Activated CD4-positive, alpha-beta T cell treated with anti-CD3 and anti-CD28 coated beads for 36 hours (primary cell): ENCODE results near the gene PRDM4. TPM values are rescaled to one million over a fixed set of nuclear protein-coding genes. Genes with fewer than 3 reads are reported as not detected.

Experiments used
- ATAC-seq: fragments of 200-7000 bp; cut with Tn5 transposase; one replicate; pipeline ENCODE4 v1.10.0; 2021; ENCODE audit warnings: mild to moderate bottlenecking, moderate library complexity
- CTCF ChIA-PET: fragments of 350-600 bp; sonication (Branson Sonifier 250); formaldehyde crosslinking; loops from one replicate; lab custom pipeline; 2021; ENCODE audit warnings: antibody characterized with exemption; lab: Charles Lee
- POLR2A ChIA-PET: fragments of 350-600 bp; sonication (Branson Sonifier 250); formaldehyde crosslinking; loops from one replicate; lab custom pipeline; 2021; ENCODE audit warnings: antibody characterized with exemption, inconsistent platforms; lab: Charles Lee
- DNase-seq: peaks from one replicate; pipeline ENCODE4 v3.0.0-alpha.2; 2020
- H3K27ac Mint-ChIP-seq: one replicate; pipeline ENCODE4 v1.8.0; 2021; ENCODE audit warnings: mixed read lengths
- H3K27me3 Mint-ChIP-seq: one replicate; pipeline ENCODE4 v1.8.0; 2021; ENCODE audit warnings: mixed read lengths
- H3K36me3 Mint-ChIP-seq: one replicate; pipeline ENCODE4 v1.8.0; 2021; ENCODE audit warnings: low read depth, mixed read lengths
- H3K4me1 Mint-ChIP-seq: one replicate; pipeline ENCODE4 v1.8.0; 2021; ENCODE audit warnings: mixed read lengths
- H3K4me3 Mint-ChIP-seq: one replicate; pipeline ENCODE4 v1.8.0; 2021; ENCODE audit warnings: mild to moderate bottlenecking, moderate library complexity, mixed read lengths
- H3K9me3 Mint-ChIP-seq: one replicate; pipeline ENCODE4 v1.8.0; 2021; ENCODE audit warnings: low read depth, mixed read lengths
- intact Hi-C, 2 experiments: fragments of 100-400 bp; cut with DNase I in 1 of 2; cut with micrococcal nuclease in 1 of 2; formaldehyde crosslinking; loops; one replicate each; pipeline versions ENCODE4 v1.14.2 to v1.15.1; 2022 to 2024; cut with DNase I, micrococcal nuclease
- total RNA-seq, 2 experiments: library from RNA; stranded (reverse); gene quantifications; one replicate each; pipeline ENCODE4 v1.2.3, GENCODE V29; 2021

The PRDM4 gene
- total RNA-seq, 2 experiments from 2014 or later, result 27.5 to 29.7 TPM

- no peaks in the 10 kb centered on the region for H3K27me3 Mint-ChIP-seq
- DNase-seq, result no peak
- ATAC-seq, result no peak
- H3K9me3 Mint-ChIP-seq, result no peaks in the 10 kb centered on the region
- intact Hi-C loops, result loop anchor here (5.0 to 10.0 kb wide), 3 partner anchors 428 to 1407 kb away; partner anchors contain the start of gene POLR3B (in 1 of the 2)
- ChIA-PET CTCF (interaction anchor here (0.7 kb wide), 1 partner anchor 26 kb away, joined by 3 read pairs; no protein-coding TSS in a partner anchor), POLR2A (no interaction called here)
- H3K4me1 Mint-ChIP-seq, result peaks cover 10% of the 10 kb centered on the region
- no peak overlapping the region for H3K4me3 Mint-ChIP-seq
- H3K36me3 Mint-ChIP-seq, result peaks cover 5% of the 10 kb centered on the region
- no peak overlapping the region for H3K27ac Mint-ChIP-seq
These were observed 3.7 kb upstream of the PRDM4 start for GRCh38 chr12:107764626-107765025.

GRCh38 chr12:107762874-107763273 is 1.9 kb upstream of the PRDM4 start:
- Mint-ChIP-seq H3K27ac (no peak overlapping the region), H3K36me3 (peaks cover 14% of the 10 kb centered on the region), H3K27me3 (no peaks in the 10 kb centered on the region), H3K4me1 (peaks cover 21% of the 10 kb centered on the region), H3K4me3 (no peak overlapping the region), H3K9me3 (no peaks in the 10 kb centered on the region)
- no peak for ATAC-seq
- DNase-seq, result no peak
- CTCF ChIA-PET, result interaction anchor here (0.9 to 3.1 kb wide), 2 partner anchors 22 to 150 kb away, joined by 3 to 12 read pairs; no protein-coding TSS in a partner anchor
- intact Hi-C loops, result loop anchor here (5.0 to 10.0 kb wide), 3 partner anchors 429 to 1406 kb away; partner anchors contain the start of gene POLR3B (in 1 of the 2)
- POLR2A ChIA-PET, result no interaction called here

- H3K4me1 Mint-ChIP-seq, result peaks cover 27% of the 10 kb centered on the region
- ChIA-PET POLR2A (no interaction called here), CTCF (interaction anchor here (3.1 kb wide), 1 partner anchor 151 kb away, joined by 12 read pairs; no protein-coding TSS in a partner anchor)
- DNase-seq, result peak; percentile 25
- intact Hi-C loops, result loop anchor here (1.0 to 10.0 kb wide), 15 partner anchors 76 to 1459 kb away; partner anchors contain the start of genes CRY1 (in 1 of the 2), FICD (in 1 of the 2), ISCU (in 1 of the 2) and POLR3B (in 1 of the 2)
- peak overlapping the region; percentile 65 for H3K27ac Mint-ChIP-seq
- H3K9me3 Mint-ChIP-seq, result no peaks in the 10 kb centered on the region
- peak overlapping the region; percentile 92 for H3K4me3 Mint-ChIP-seq
- ATAC-seq, result no peak
- no peaks in the 10 kb centered on the region for H3K27me3 Mint-ChIP-seq
- peaks cover 24% of the 10 kb centered on the region for H3K36me3 Mint-ChIP-seq
These were observed 566 bp upstream of the PRDM4 start for GRCh38 chr12:107761502-107761904.

GRCh38 chr12:107760207-107760808 is 629 bp downstream of the PRDM4 start:
- Mint-ChIP-seq H3K9me3 (no peaks in the 10 kb centered on the region), H3K36me3 (peaks cover 28% of the 10 kb centered on the region), H3K27me3 (no peaks in the 10 kb centered on the region)

GRCh38 chr12:107759410-107759809 is 1.5 kb downstream of the PRDM4 start:
- Mint-ChIP-seq H3K27ac (peak overlapping the region; percentile 91), H3K36me3 (peaks cover 35% of the 10 kb centered on the region), H3K4me1 (peaks cover 27% of the 10 kb centered on the region), H3K9me3 (no peaks in the 10 kb centered on the region), H3K4me3 (peak overlapping the region; percentile 92), H3K27me3 (no peaks in the 10 kb centered on the region)
- ATAC-seq (peak; percentile 67), DNase-seq (peak; percentile 60)
- ChIA-PET POLR2A (interaction anchor here (1.8 kb wide), 1 partner anchor 12 kb away, joined by 5 read pairs; no protein-coding TSS in a partner anchor), CTCF (interaction anchor here (0.7 to 1.5 kb wide), 6 partner anchors 9 to 1347 kb away, joined by 3 to 6 read pairs (median 3); no protein-coding TSS in a partner anchor)
- intact Hi-C loops, result loop anchor here (1.0 to 5.0 kb wide), 3 partner anchors 74 to 1338 kb away; partner anchors contain the start of genes PWP1 (in 1 of the 2) and UNG (in 1 of the 2)

More at GRCh38 chr12:107760207-107760808, 629 bp downstream of the PRDM4 start:
- ChIA-PET CTCF (interaction anchor here (0.8 to 3.1 kb wide), 2 partner anchors 152 to 337 kb away, joined by 4 to 12 read pairs; no protein-coding TSS in a partner anchor), POLR2A (interaction anchor here (1.8 kb wide), 1 partner anchor 13 kb away, joined by 5 read pairs; no protein-coding TSS in a partner anchor)
- intact Hi-C loops, result loop anchor here (1.0 to 10.0 kb wide), 12 partner anchors 124 to 1458 kb away; partner anchors contain the start of genes FICD (in 1 of the 2), ISCU (in 1 of the 2), POLR3B (in 1 of the 2) and RIC8B (in 1 of the 2)
- H3K27ac Mint-ChIP-seq, result peak overlapping the region; percentile 91
- peak overlapping the region; percentile 92 for H3K4me3 Mint-ChIP-seq
- DNase-seq (peak; percentile 64), ATAC-seq (peak; percentile 21)
- peaks cover 27% of the 10 kb centered on the region for H3K4me1 Mint-ChIP-seq

- no peak for DNase-seq
- peaks cover 46% of the 10 kb centered on the region for H3K36me3 Mint-ChIP-seq
- H3K27me3 Mint-ChIP-seq, result no peaks in the 10 kb centered on the region
- ChIA-PET POLR2A (no interaction called here), CTCF (no interaction called here)
- H3K27ac Mint-ChIP-seq, result no peak overlapping the region
- no peaks in the 10 kb centered on the region for H3K4me1 Mint-ChIP-seq
- no peak overlapping the region for H3K4me3 Mint-ChIP-seq
- peak; percentile 73 for ATAC-seq
- H3K9me3 Mint-ChIP-seq, result no peaks in the 10 kb centered on the region
- intact Hi-C loops, result no loop called here
These were observed 11.9 kb downstream of the PRDM4 start for GRCh38 chr12:107749083-107749482.

GRCh38 chr12:107748472-107748871 is 12.5 kb downstream of the PRDM4 start:
- no peaks in the 10 kb centered on the region for H3K4me1 Mint-ChIP-seq
- H3K27me3 Mint-ChIP-seq, result no peaks in the 10 kb centered on the region
- DNase-seq, result no peak
- H3K36me3 Mint-ChIP-seq, result peaks cover 44% of the 10 kb centered on the region
- ChIA-PET CTCF (no interaction called here), POLR2A (no interaction called here)
- intact Hi-C loops, result no loop called here
- H3K27ac Mint-ChIP-seq, result no peak overlapping the region
- ATAC-seq, result no peak
- H3K4me3 Mint-ChIP-seq, result no peak overlapping the region
- no peaks in the 10 kb centered on the region for H3K9me3 Mint-ChIP-seq

GRCh38 chr12:107736914-107737313 is 24.0 kb downstream of the PRDM4 start:
- peaks cover 70% of the 10 kb centered on the region for H3K36me3 Mint-ChIP-seq
- no peaks in the 10 kb centered on the region for H3K27me3 Mint-ChIP-seq
- no peak overlapping the region for H3K4me3 Mint-ChIP-seq
- CTCF ChIA-PET, result interaction anchor here (0.5 to 0.8 kb wide), 2 partner anchors 35 to 64 kb away, joined by 3 to 4 read pairs; no protein-coding TSS in a partner anchor
- ATAC-seq (no peak), DNase-seq (no peak)
- no peaks in the 10 kb centered on the region for H3K9me3 Mint-ChIP-seq
- H3K4me1 Mint-ChIP-seq, result no peaks in the 10 kb centered on the region
- POLR2A ChIA-PET, result no interaction called here
- intact Hi-C loops, result no loop called here
- H3K27ac Mint-ChIP-seq, result no peak overlapping the region

GRCh38 chr12:107735763-107736162 is 25.2 kb downstream of the PRDM4 start:
- DNase-seq, result no peak
- no peaks in the 10 kb centered on the region for H3K4me1 Mint-ChIP-seq
- CTCF ChIA-PET, result no interaction called here
- no peak overlapping the region for H3K4me3 Mint-ChIP-seq
- H3K27me3 Mint-ChIP-seq, result no peaks in the 10 kb centered on the region
- intact Hi-C loops, result no loop called here
- POLR2A ChIA-PET, result no interaction called here
- ATAC-seq, result no peak
- H3K36me3 Mint-ChIP-seq, result peaks cover 61% of the 10 kb centered on the region
- H3K27ac Mint-ChIP-seq, result no peak overlapping the region
- no peaks in the 10 kb centered on the region for H3K9me3 Mint-ChIP-seq

GRCh38 chr12:107734139-107734538 is 26.8 kb downstream of the PRDM4 start:
- peaks cover 51% of the 10 kb centered on the region for H3K36me3 Mint-ChIP-seq
- no peaks in the 10 kb centered on the region for H3K9me3 Mint-ChIP-seq
- no peak for DNase-seq
- ATAC-seq, result no peak
- POLR2A ChIA-PET, result no interaction called here
- intact Hi-C loops, result no loop called here
- no peak overlapping the region for H3K4me3 Mint-ChIP-seq
- H3K27me3 Mint-ChIP-seq, result no peaks in the 10 kb centered on the region
- H3K27ac Mint-ChIP-seq, result no peak overlapping the region
- CTCF ChIA-PET, result interaction anchor here (0.7 kb wide), 1 partner anchor 19 kb away, joined by 3 read pairs; no protein-coding TSS in a partner anchor
- H3K4me1 Mint-ChIP-seq, result no peaks in the 10 kb centered on the region

- Mint-ChIP-seq H3K36me3 (peaks cover 33% of the 10 kb centered on the region), H3K4me1 (no peaks in the 10 kb centered on the region), H3K4me3 (no peak overlapping the region), H3K27me3 (no peaks in the 10 kb centered on the region), H3K9me3 (no peaks in the 10 kb centered on the region), H3K27ac (no peak overlapping the region)
- DNase-seq (no peak), ATAC-seq (no peak)
- CTCF ChIA-PET, result interaction anchor here (0.6 to 1.3 kb wide), 2 partner anchors 14 to 1752 kb away, joined by 3 read pairs; no protein-coding TSS in a partner anchor
- POLR2A ChIA-PET, result no interaction called here
- intact Hi-C loops, result no loop called here
These were observed 28.6 kb downstream of the PRDM4 start for GRCh38 chr12:107732365-107732764.
